B cell (primary cell): ENCODE results near the gene RHCE.

ENCODE experiments used
- CTCF ChIP-seq: fragments of 200-600 bp; IDR thresholded peaks from one replicate; pipeline ENCODE4 v1.8.0; 2022; ENCODE audit warnings: antibody characterized with exemption, mild to moderate bottlenecking
- EZH2 ChIP-seq: IDR thresholded peaks from 2 replicates; pipeline ENCODE4 v1.6.1; 2012; ENCODE audit warnings: borderline replicate concordance, low read depth, mild to moderate bottlenecking, moderate library complexity, low read length; ENCODE audit not compliant: insufficient read depth, poor library complexity, severe bottlenecking

- TF ChIP-seq CTCF (no peak), EZH2 (no peak)
Measured at GRCh38 chr1:25435397-25436108, 14.9 kb upstream of the RHCE start.
